GM12891 (cell line): Measurements from ENCODE around the gene PTX3.

ENCODE experiments used
- DNase-seq: peaks from one replicate; pipeline ENCODE4 v3.0.0; 2011; ENCODE audit warnings: low spot score; ENCODE audit not compliant: insufficient read length
- FAIRE-seq: peaks from 2 replicates; lab custom pipeline; 2011; peaks lifted over from hg19 to GRCh38; lab: Jason Lieb, UNC
- PAX5 ChIP-seq: IDR thresholded peaks from 2 replicates; pipeline ENCODE4 v1.6.1; 2011; ENCODE audit warnings: low read length, moderate library complexity, mild to moderate bottlenecking; ENCODE audit not compliant: insufficient read depth, severe bottlenecking
- POLR2A ChIP-seq: IDR thresholded peaks from 2 replicates; pipeline ENCODE4 v1.6.1; 2011; ENCODE audit warnings: low read depth, low read length, control low read depth
- POLR2AphosphoS5 ChIP-seq: IDR thresholded peaks from 2 replicates; pipeline ENCODE4 v1.6.1; 2011; ENCODE audit warnings: low read depth, low read length, control low read depth
- POU2F2 ChIP-seq: IDR thresholded peaks from 2 replicates; pipeline ENCODE4 v1.6.1; 2011; ENCODE audit warnings: low read depth, mild to moderate bottlenecking, control low read depth, low read length, moderate library complexity
- SPI1 ChIP-seq: IDR thresholded peaks from 2 replicates; pipeline ENCODE4 v1.6.1; 2011; ENCODE audit warnings: low read depth, low read length, control low read depth
- TAF1 ChIP-seq: IDR thresholded peaks from 2 replicates; pipeline ENCODE4 v1.6.1; 2011; ENCODE audit warnings: low read depth, low read length, control low read depth

PTX3 gene

GRCh38 chr3:157443905-157444796, 7.5 kb downstream of the PTX3 start:
- no peak for DNase-seq
- no peak for FAIRE-seq

GRCh38 chr3:157444797-157445184, 8.1 kb downstream of the PTX3 start:
- FAIRE-seq (no peak), DNase-seq (no peak)
- TF ChIP-seq POU2F2 (no peak), POLR2A (no peak), TAF1 (no peak), POLR2AphosphoS5 (no peak), PAX5 (no peak), SPI1 (no peak)

More at GRCh38 chr3:157443905-157444796, 7.5 kb downstream of the PTX3 start:
- TF ChIP-seq POU2F2: no peak

GRCh38 chr3:157445857-157446256, 9.2 kb downstream of the PTX3 start:
- DNase-seq: no peak
- FAIRE-seq: no peak
- no peak for TF ChIP-seq POLR2AphosphoS5
- no peak for TF ChIP-seq SPI1
- no peak for TF ChIP-seq POU2F2
- TF ChIP-seq PAX5: no peak
- TF ChIP-seq POLR2A: no peak
- TF ChIP-seq TAF1: no peak

- FAIRE-seq: no peak
- TF ChIP-seq POLR2A: no peak
- no peak for TF ChIP-seq POU2F2
- no peak for TF ChIP-seq TAF1
- no peak for TF ChIP-seq POLR2AphosphoS5
- no peak for TF ChIP-seq SPI1
- TF ChIP-seq PAX5: no peak
- no peak for DNase-seq
Observed at GRCh38 chr3:157447026-157447694, 10.5 kb downstream of the PTX3 start.

GRCh38 chr3:157452097-157452496, 15.4 kb downstream of the PTX3 start:
- TF ChIP-seq SPI1 (peak; percentile 57; the same call in 1 of the 2 replicates), TAF1 (no peak)
- no peak for DNase-seq
- FAIRE-seq: no peak

- FAIRE-seq: no peak
- TF ChIP-seq POLR2A (no peak), POU2F2 (no peak), PAX5 (no peak), SPI1 (no peak), TAF1 (no peak)
Observed at GRCh38 chr3:157453824-157454223, 17.2 kb downstream of the PTX3 start.

GRCh38 chr3:157459706-157460105, 23.1 kb downstream of the PTX3 start:
- FAIRE-seq (no peak), DNase-seq (no peak)
- TF ChIP-seq PAX5 (no peak), POLR2AphosphoS5 (no peak), TAF1 (no peak), SPI1 (no peak), POU2F2 (no peak)

More at GRCh38 chr3:157453824-157454223, 17.2 kb downstream of the PTX3 start:
- no peak for DNase-seq

- DNase-seq: no peak
- no peak for TF ChIP-seq SPI1
- no peak for TF ChIP-seq PAX5
- no peak for TF ChIP-seq POLR2A
- TF ChIP-seq POLR2AphosphoS5: no peak
- no peak for TF ChIP-seq TAF1
- no peak for TF ChIP-seq POU2F2
- no peak for FAIRE-seq
Observed at GRCh38 chr3:157460253-157460652, 23.6 kb downstream of the PTX3 start.

- TF ChIP-seq SPI1 (no peak), POU2F2 (no peak), TAF1 (no peak), POLR2AphosphoS5 (no peak), POLR2A (no peak), PAX5 (no peak)
- FAIRE-seq (no peak), DNase-seq (no peak)
Observed at GRCh38 chr3:157463816-157464215, 27.2 kb downstream of the PTX3 start.

- DNase-seq (no peak), FAIRE-seq (no peak)
- TF ChIP-seq TAF1 (no peak), POLR2A (no peak), PAX5 (no peak), POLR2AphosphoS5 (no peak), POU2F2 (no peak), SPI1 (no peak)
Observed at GRCh38 chr3:157464321-157464720, 27.7 kb downstream of the PTX3 start.
